HepG2 (cell line): ENCODE data around the gene ZBTB7A. TPM values are rescaled to one million over a fixed set of nuclear protein-coding genes. Genes with fewer than 3 reads are reported as not detected.

Experiments
- ATAC-seq: fragments of 200-7000 bp; cut with Tn5 transposase; 3 replicates; pipeline ENCODE4 v1.9.1; 2020; ENCODE audit warnings: mild to moderate bottlenecking, moderate library complexity
- BruUV-seq: library from RNA; stranded (reverse); fragments of 400-500 nt; replicated peaks from 2 replicates; lab custom pipeline; 2021; lab: Mats Ljungman, UMichigan
- CTCF ChIA-PET: fragments of 300-600 bp; formaldehyde crosslinking; extraction: SDS; loops from one replicate; lab custom pipeline; 2021; ENCODE audit warnings: low total read pairs, inconsistent platforms, low intra/inter-chr PET ratio; lab: Yijun Ruan, JAX
- POLR2A ChIA-PET: fragments of 350-600 bp; sonication (Branson Sonifier 250); formaldehyde crosslinking; loops from one replicate; lab custom pipeline; 2020; ENCODE audit warnings: antibody characterized with exemption, inconsistent platforms; lab: Yijun Ruan, JAX
- DNase-seq: peaks from one replicate; pipeline ENCODE4 v3.0.0-alpha.2; 2015; ENCODE audit warnings: low spot score
- FAIRE-seq: peaks from 3 replicates; lab custom pipeline; 2011; peaks lifted over from hg19 to GRCh38; lab: Jason Lieb, UNC
- H2AFZ ChIP-seq: one replicate; pipeline ENCODE4 v1.6.1; 2011; ENCODE audit warnings: low read length, inconsistent platforms
- H3K27ac ChIP-seq: fragments of 300-600 bp; 3 replicates; pipeline ENCODE4 v1.8.0; 2011; ENCODE audit warnings: mixed run types, mild to moderate bottlenecking, mixed read lengths, low read length, inconsistent platforms; ENCODE audit not compliant: insufficient read depth; ENCODE audit errors: extremely low read length
- H3K27me3 ChIP-seq, 2 experiments: fragments of 200-600 bp in 1 of 2; 2 replicates in 1 of 2; 3 replicates in 1 of 2; pipeline versions ENCODE4 v1.6.0 to v1.8.0; 2011; ENCODE audit warnings: low read length in 2 of 2, mild to moderate bottlenecking in 2 of 2, moderate library complexity in 2 of 2, inconsistent platforms in 1 of 2; ENCODE audit not compliant: insufficient read depth in 2 of 2, control insufficient read depth in 1 of 2
- H3K36me3 ChIP-seq, 2 experiments: fragments of 200-600 bp in 1 of 2; replicated peaks in 1 of 2; 2 replicates in 1 of 2; 3 replicates in 1 of 2; pipeline versions ENCODE4 v1.5.1 to v1.8.0; 2011; ENCODE audit warnings: low read length in 2 of 2, inconsistent platforms in 1 of 2; ENCODE audit not compliant: insufficient read depth in 2 of 2, control insufficient read depth in 1 of 2
- H3K4me1 ChIP-seq: 2 replicates; pipeline ENCODE4 v1.5.1; 2012; ENCODE audit warnings: low read length, inconsistent platforms; ENCODE audit not compliant: insufficient read depth
- H3K4me2 ChIP-seq: 2 replicates; pipeline ENCODE4 v1.6.0; 2011; ENCODE audit warnings: low read depth, low read length, inconsistent platforms
- H3K4me3 ChIP-seq, 3 experiments: fragments of 200-600 bp in 1 of 3; sonication (generic), shearing (Covaris generic) in 1 of 3; replicated peaks in 1 of 3; 2 replicates each; pipeline ENCODE4 v1.5.1; 2011 to 2016; ENCODE audit warnings: low read length in 3 of 3, inconsistent platforms in 2 of 3, low read depth in 2 of 3, mild to moderate bottlenecking in 2 of 3, control low read depth in 1 of 3, mixed read lengths in 1 of 3; ENCODE audit not compliant: insufficient read depth in 1 of 3
- H3K79me2 ChIP-seq: one replicate; pipeline ENCODE4 v1.6.1; 2011; ENCODE audit warnings: low read length, inconsistent platforms; ENCODE audit not compliant: insufficient read depth
- H3K9ac ChIP-seq: 2 replicates; pipeline ENCODE4 v1.6.0; 2011; ENCODE audit warnings: mild to moderate bottlenecking, low read depth, low read length, inconsistent platforms; ENCODE audit not compliant: insufficient read depth
- H3K9me3 ChIP-seq: 2 replicates; pipeline ENCODE4 v1.5.1; 2012; ENCODE audit warnings: mild to moderate bottlenecking, low read length
- H4K20me1 ChIP-seq: 2 replicates; pipeline ENCODE4 v1.6.0; 2011; ENCODE audit warnings: inconsistent platforms, mild to moderate bottlenecking, low read length, moderate library complexity; ENCODE audit not compliant: insufficient read depth
- HDAC1 ChIP-seq: sonication (generic); formaldehyde crosslinking; IDR thresholded peaks from 2 replicates; pipeline ENCODE4 v1.5.1; 2020; ENCODE audit warnings: mild to moderate bottlenecking, missing genetic modification reagents
- HDAC6 ChIP-seq: fragments of 200-600 bp; sonication (generic); IDR thresholded peaks from 2 replicates; pipeline ENCODE4 v1.7.0; 2017; ENCODE audit warnings: mild to moderate bottlenecking, antibody characterized with exemption, low read length, low read depth
- HOXA7 ChIP-seq: sonication (generic); formaldehyde crosslinking; IDR thresholded peaks from 2 replicates; pipeline ENCODE4 v1.8.1; 2022; ENCODE audit warnings: mild to moderate bottlenecking, missing genetic modification reagents, moderate library complexity
- MXD1 ChIP-seq: sonication (generic); formaldehyde crosslinking; IDR thresholded peaks from 2 replicates; pipeline ENCODE4 v1.4.0; 2020; ENCODE audit warnings: mild to moderate bottlenecking, missing genetic modification reagents
- NFIC ChIP-seq: IDR thresholded peaks from 2 replicates; pipeline ENCODE4 v1.6.1; 2012; ENCODE audit warnings: mild to moderate bottlenecking, low read length, inconsistent platforms
- NR2C2 ChIP-seq: sonication (generic); formaldehyde crosslinking; IDR thresholded peaks from 2 replicates; pipeline ENCODE4 v1.4.0; 2020; ENCODE audit warnings: missing genetic modification reagents, mild to moderate bottlenecking, moderate library complexity, borderline replicate concordance
- POLR2A ChIP-seq, 2 experiments: IDR thresholded peaks; 2 replicates each; pipeline ENCODE4 v1.6.1; 2011; ENCODE audit warnings: low read depth in 2 of 2, low read length in 2 of 2, mild to moderate bottlenecking in 1 of 2, moderate library complexity in 1 of 2; ENCODE audit not compliant: insufficient read depth in 1 of 2
- RARA ChIP-seq: IDR thresholded peaks from 2 replicates; pipeline ENCODE4 v1.6.1; 2016; ENCODE audit warnings: missing genetic modification reagents, missing compliant biosample characterization
- SAFB2 ChIP-seq: sonication (generic); formaldehyde crosslinking; IDR thresholded peaks from 2 replicates; pipeline ENCODE4 v1.5.1; 2020; ENCODE audit warnings: missing genetic modification reagents, low read depth, mild to moderate bottlenecking, borderline replicate concordance
- SP2 ChIP-seq: sonication (generic); formaldehyde crosslinking; IDR thresholded peaks from 2 replicates; pipeline ENCODE4 v1.5.1; 2020; ENCODE audit warnings: mild to moderate bottlenecking, missing genetic modification reagents
- U2AF1 ChIP-seq: fragments of 200-400 bp; formaldehyde crosslinking; optimal IDR thresholded peaks from 2 replicates; pipeline ENCODE3; 2017; ENCODE audit warnings: mild to moderate bottlenecking, low read depth, low read length
- ZFP37 ChIP-seq: sonication (generic); formaldehyde crosslinking; IDR thresholded peaks from 2 replicates; pipeline ENCODE4 v1.4.0; 2020; ENCODE audit warnings: missing genetic modification reagents, borderline replicate concordance
- ZNF607 ChIP-seq: sonication (generic); formaldehyde crosslinking; IDR thresholded peaks from 2 replicates; pipeline ENCODE4 v1.5.1; 2020; ENCODE audit warnings: missing genetic modification reagents, mild to moderate bottlenecking, borderline replicate concordance
- ZNF7 ChIP-seq: IDR thresholded peaks from 2 replicates; pipeline ENCODE4 v1.6.1; 2016; ENCODE audit warnings: missing biosample characterization, missing genetic modification reagents
- ZNF839 ChIP-seq: sonication (generic); formaldehyde crosslinking; IDR thresholded peaks from 2 replicates; pipeline ENCODE4 v1.4.0; 2020; ENCODE audit warnings: missing genetic modification reagents, mild to moderate bottlenecking, borderline replicate concordance
- WGBS: methylation state at CpG from one replicate; pipeline ENCODE4 v1.1.6; 2017; ENCODE audit warnings: low lambda C conversion rate; 5-methylcytosine and 5-hydroxymethylcytosine counted together
- in situ Hi-C: cut with HindIII; loops from 2 replicates; pipeline ENCODE4 v1.10.0; 2017; ENCODE audit warnings: low pct_unique_long_range_greater_than_20kb; ENCODE audit not compliant: extremely low pct_ligation_motif_present
- intact Hi-C: fragments of 100-400 bp; cut with micrococcal nuclease; formaldehyde crosslinking; loops from one replicate; pipeline ENCODE4 v1.10.0; 2022; ENCODE audit not compliant: unreplicated experiment
- polyA plus RNA-seq, 8 experiments: library from polyadenylated mRNA; depleted of rRNA in 3 of 8; stranded (reverse) in 7 of 8; unstranded in 1 of 8; fragments of >200 nt; fragmentation: Illumina TruSeq in 4 of 8; extraction: Trizol in 4 of 8; gene quantifications; 2 replicates each; pipeline versions ENCODE4 v1.2.1 to v1.2.3, GENCODE V29; 2011 to 2016; ENCODE audit warnings: low read depth in 4 of 8, missing spikeins in 1 of 8, mixed read lengths in 1 of 8; ENCODE audit not compliant: insufficient read depth in 1 of 8
- total RNA-seq, 5 experiments: library from RNA; depleted of rRNA; stranded (reverse); fragments of >200 nt; fragmentation: Illumina TruSeq; extraction: Trizol; gene quantifications; 2 replicates each; pipeline ENCODE4 v1.2.3, GENCODE V29; 2016; ENCODE audit warnings: low read depth in 1 of 5
- TF ChIP-seq, protein P1 (sequence below): IDR thresholded peaks from 2 replicates; pipeline ENCODE4 v1.6.1; 2016; ENCODE audit warnings: missing compliant biosample characterization, missing genetic modification reagents, borderline replicate concordance
- TF ChIP-seq, protein P2 (sequence below): IDR thresholded peaks from 2 replicates; pipeline ENCODE4 v1.6.1; 2016; ENCODE audit warnings: mild to moderate bottlenecking, missing biosample characterization, missing genetic modification reagents
- TF ChIP-seq, protein P3 (sequence below): IDR thresholded peaks from 2 replicates; pipeline ENCODE4 v1.6.1; 2018; ENCODE audit warnings: missing genetic modification reagents
- TF ChIP-seq, protein P4 (sequence below): sonication (generic); formaldehyde crosslinking; IDR thresholded peaks from 2 replicates; pipeline ENCODE4 v1.5.1; 2020; ENCODE audit warnings: mild to moderate bottlenecking, missing genetic modification reagents, moderate library complexity

Gene ZBTB7A
- total and polyA plus RNA-seq, 2 of the 13 experiments (the other 11 are each of a cell fraction or from before 2014, with no cell fraction given) = 3.6 to 4.0 TPM

DNA sequence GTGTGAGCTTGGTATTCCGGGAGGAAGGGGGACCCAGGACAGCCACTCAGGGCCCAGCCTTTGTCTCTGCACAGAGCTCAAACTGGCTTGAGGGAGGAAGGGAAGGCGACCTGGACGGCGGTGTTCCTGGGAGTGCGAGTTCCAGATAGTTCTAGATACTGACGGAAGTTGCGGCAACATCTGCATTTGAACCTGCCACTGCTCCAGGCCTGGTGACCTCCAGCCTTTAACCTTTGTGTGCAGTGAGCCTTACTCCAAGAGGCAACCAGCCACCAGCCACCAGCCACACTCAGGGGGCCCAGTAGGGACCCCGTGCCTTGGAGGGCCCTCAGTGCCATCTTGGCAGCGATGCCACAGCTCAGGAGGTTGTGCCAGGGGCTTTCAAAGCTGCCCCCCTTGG, 15.5 kb upstream of the ZBTB7A start:
- H3K36me3 ChIP-seq = no peaks in the 10 kb centered on the region
- intact Hi-C loops (no loop called here), in situ Hi-C loops (no loop called here)
- no peak overlapping the region for H2AFZ ChIP-seq
- ChIA-PET CTCF (no interaction called here), POLR2A (no interaction called here)
- no peaks in the 10 kb centered on the region for H3K9me3 ChIP-seq
- H3K79me2 ChIP-seq = no peaks in the 10 kb centered on the region
- DNase-seq (no peak), FAIRE-seq (no peak), ATAC-seq (peak; percentile 11)
- no peaks in the 10 kb centered on the region for H3K27me3 ChIP-seq
- BruUV-seq = no TSS peak
- 12% methylated on average over 7 of the region's 9 CpGs for WGBS
- H3K4me3 ChIP-seq = peak overlapping the region in 1 of 3 experiments; percentile 33; a peak in 1 of 6 replicates
- 0 out of 2 replicates have a peak overlapping the region, but pooled peaks have one; percentile 15 for H3K9ac ChIP-seq
- no peaks in the 10 kb centered on the region for H4K20me1 ChIP-seq
- peaks cover 62% of the 10 kb centered on the region for H3K4me1 ChIP-seq
- H3K4me2 ChIP-seq = peak overlapping the region; percentile 27; the same call in 1 of the 2 replicates
- no peak overlapping the region for H3K27ac ChIP-seq
- TF ChIP-seq U2AF1 (no peak), ZNF607 (CRISPR knock-in tag) (no peak), SP2 (no peak), ZFP37 (CRISPR knock-in tag) (no peak), ZNF7 (CRISPR knock-in tag) (no peak), SAFB2 (CRISPR knock-in tag) (no peak), RARA (CRISPR knock-in tag) (0 out of 2 replicates have a peak, but pooled peaks have one; percentile 11), NR2C2 (peak; percentile 77), NFIC (no peak), HOXA7 (CRISPR knock-in tag) (no peak), ZNF839 (CRISPR knock-in tag) (no peak), HDAC6 (no peak), HDAC1 (CRISPR knock-in tag) (no peak), POLR2A (IDR thresholded peaks at IDR 0.05; ENCODE audit: insufficient read depth in 1 of 2, low read depth in 2 of 2, low read length in 2 of 2) (no peak), MXD1 (CRISPR knock-in tag) (no peak)
- TF ChIP-seq, protein P1, sequence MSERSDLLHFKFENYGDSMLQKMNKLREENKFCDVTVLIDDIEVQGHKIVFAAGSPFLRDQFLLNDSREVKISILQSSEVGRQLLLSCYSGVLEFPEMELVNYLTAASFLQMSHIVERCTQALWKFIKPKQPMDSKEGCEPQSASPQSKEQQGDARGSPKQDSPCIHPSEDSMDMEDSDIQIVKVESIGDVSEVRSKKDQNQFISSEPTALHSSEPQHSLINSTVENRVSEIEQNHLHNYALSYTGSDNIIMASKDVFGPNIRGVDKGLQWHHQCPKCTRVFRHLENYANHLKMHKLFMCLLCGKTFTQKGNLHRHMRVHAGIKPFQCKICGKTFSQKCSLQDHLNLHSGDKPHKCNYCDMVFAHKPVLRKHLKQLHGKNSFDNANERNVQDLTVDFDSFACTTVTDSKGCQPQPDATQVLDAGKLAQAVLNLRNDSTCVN (CRISPR knock-in tag) = peak; percentile 79; the same call in 1 of the 2 replicates
- TF ChIP-seq, protein P2, sequence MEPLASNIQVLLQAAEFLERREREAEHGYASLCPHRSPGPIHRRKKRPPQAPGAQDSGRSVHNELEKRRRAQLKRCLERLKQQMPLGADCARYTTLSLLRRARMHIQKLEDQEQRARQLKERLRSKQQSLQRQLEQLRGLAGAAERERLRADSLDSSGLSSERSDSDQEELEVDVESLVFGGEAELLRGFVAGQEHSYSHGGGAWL = 0 out of 2 replicates have a peak, but pooled peaks have one; percentile 19
- TF ChIP-seq, protein P3, sequence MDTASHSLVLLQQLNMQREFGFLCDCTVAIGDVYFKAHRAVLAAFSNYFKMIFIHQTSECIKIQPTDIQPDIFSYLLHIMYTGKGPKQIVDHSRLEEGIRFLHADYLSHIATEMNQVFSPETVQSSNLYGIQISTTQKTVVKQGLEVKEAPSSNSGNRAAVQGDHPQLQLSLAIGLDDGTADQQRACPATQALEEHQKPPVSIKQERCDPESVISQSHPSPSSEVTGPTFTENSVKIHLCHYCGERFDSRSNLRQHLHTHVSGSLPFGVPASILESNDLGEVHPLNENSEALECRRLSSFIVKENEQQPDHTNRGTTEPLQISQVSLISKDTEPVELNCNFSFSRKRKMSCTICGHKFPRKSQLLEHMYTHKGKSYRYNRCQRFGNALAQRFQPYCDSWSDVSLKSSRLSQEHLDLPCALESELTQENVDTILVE (CRISPR knock-in tag) = no peak
- TF ChIP-seq, protein P4, sequence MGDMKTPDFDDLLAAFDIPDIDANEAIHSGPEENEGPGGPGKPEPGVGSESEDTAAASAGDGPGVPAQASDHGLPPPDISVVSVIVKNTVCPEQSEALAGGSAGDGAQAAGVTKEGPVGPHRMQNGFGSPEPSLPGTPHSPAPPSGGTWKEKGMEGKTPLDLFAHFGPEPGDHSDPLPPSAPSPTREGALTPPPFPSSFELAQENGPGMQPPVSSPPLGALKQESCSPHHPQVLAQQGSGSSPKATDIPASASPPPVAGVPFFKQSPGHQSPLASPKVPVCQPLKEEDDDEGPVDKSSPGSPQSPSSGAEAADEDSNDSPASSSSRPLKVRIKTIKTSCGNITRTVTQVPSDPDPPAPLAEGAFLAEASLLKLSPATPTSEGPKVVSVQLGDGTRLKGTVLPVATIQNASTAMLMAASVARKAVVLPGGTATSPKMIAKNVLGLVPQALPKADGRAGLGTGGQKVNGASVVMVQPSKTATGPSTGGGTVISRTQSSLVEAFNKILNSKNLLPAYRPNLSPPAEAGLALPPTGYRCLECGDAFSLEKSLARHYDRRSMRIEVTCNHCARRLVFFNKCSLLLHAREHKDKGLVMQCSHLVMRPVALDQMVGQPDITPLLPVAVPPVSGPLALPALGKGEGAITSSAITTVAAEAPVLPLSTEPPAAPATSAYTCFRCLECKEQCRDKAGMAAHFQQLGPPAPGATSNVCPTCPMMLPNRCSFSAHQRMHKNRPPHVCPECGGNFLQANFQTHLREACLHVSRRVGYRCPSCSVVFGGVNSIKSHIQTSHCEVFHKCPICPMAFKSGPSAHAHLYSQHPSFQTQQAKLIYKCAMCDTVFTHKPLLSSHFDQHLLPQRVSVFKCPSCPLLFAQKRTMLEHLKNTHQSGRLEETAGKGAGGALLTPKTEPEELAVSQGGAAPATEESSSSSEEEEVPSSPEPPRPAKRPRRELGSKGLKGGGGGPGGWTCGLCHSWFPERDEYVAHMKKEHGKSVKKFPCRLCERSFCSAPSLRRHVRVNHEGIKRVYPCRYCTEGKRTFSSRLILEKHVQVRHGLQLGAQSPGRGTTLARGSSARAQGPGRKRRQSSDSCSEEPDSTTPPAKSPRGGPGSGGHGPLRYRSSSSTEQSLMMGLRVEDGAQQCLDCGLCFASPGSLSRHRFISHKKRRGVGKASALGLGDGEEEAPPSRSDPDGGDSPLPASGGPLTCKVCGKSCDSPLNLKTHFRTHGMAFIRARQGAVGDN = peak; percentile 58
